Thyroid gland (tissue), 4 donors: ENCODE results near the gene C11orf91. TPM values are rescaled to one million over a fixed set of nuclear protein-coding genes. Genes with fewer than 3 reads are reported as not detected.

ENCODE experiments used
- DNase-seq, 2 donors: peaks; one replicate each; pipeline ENCODE4 v3.0.0-alpha.2; 2019
- H3K27ac ChIP-seq, 3 donors: fragments of 200-600 bp; sonication (generic); 1 replicate in 2 of 3; 2 replicates in 1 of 3; pipeline ENCODE4 v1.5.1; 2016 to 2019; ENCODE audit warnings: mild to moderate bottlenecking in 1 of 3, moderate library complexity in 1 of 3
- H3K27me3 ChIP-seq: fragments of 200-600 bp; sonication (generic); one replicate; pipeline ENCODE4 v1.5.1; 2019
- H3K36me3 ChIP-seq, 2 donors: fragments of 200-600 bp; sonication (generic); one replicate each; pipeline ENCODE4 v1.5.1; 2016 to 2019
- H3K4me1 ChIP-seq, 2 donors: fragments of 200-600 bp; sonication (generic); one replicate each; pipeline ENCODE4 v1.5.1; 2017 to 2019
- H3K4me3 ChIP-seq, 3 donors: fragments of 200-600 bp; sonication (generic); replicated peaks in 1 of 3; 1 replicate in 2 of 3; 2 replicates in 1 of 3; pipeline ENCODE4 v1.5.1; 2016; ENCODE audit warnings: mild to moderate bottlenecking in 1 of 3
- H3K9me3 ChIP-seq: fragments of 200-600 bp; sonication (generic); one replicate; pipeline ENCODE4 v1.5.1; 2017
- POLR2A ChIP-seq, 2 donors: fragments of 450-650 bp; IDR thresholded peaks; one replicate each; pipeline ENCODE4 v1.6.1; 2017; ENCODE audit warnings: antibody characterized with exemption in 2 of 2, mild to moderate bottlenecking in 2 of 2, moderate library complexity in 1 of 2
- WGBS, 2 donors: methylation state at CpG; one replicate each; pipeline ENCODE4 v1.1.5; 2017; 5-methylcytosine and 5-hydroxymethylcytosine counted together
- intact Hi-C: fragments of 100-400 bp; cut with DNase I; formaldehyde crosslinking; loops from one replicate; pipeline ENCODE4 v1.15.1; 2023
- total RNA-seq, 4 donors: library from RNA; depleted of rRNA; stranded (reverse); fragments of >200 nt; gene quantifications; one replicate each; pipeline ENCODE4 v1.2.3, GENCODE V29; 2016
- TF ChIP-seq, protein P1 (sequence below), 6 experiments: fragments of 200-600 bp in 3 of 6; fragments of 450-650 bp in 3 of 6; sonication (generic) in 3 of 6; IDR thresholded peaks; one replicate each; pipeline ENCODE4 v1.5.1; 2016 to 2019; ENCODE audit warnings: antibody characterized with exemption in 6 of 6, mild to moderate bottlenecking in 2 of 6, inconsistent platforms in 1 of 6, moderate library complexity in 1 of 6

Gene C11orf91
- total RNA-seq, 4 donors from 2014 or later, result not detected

DNA sequence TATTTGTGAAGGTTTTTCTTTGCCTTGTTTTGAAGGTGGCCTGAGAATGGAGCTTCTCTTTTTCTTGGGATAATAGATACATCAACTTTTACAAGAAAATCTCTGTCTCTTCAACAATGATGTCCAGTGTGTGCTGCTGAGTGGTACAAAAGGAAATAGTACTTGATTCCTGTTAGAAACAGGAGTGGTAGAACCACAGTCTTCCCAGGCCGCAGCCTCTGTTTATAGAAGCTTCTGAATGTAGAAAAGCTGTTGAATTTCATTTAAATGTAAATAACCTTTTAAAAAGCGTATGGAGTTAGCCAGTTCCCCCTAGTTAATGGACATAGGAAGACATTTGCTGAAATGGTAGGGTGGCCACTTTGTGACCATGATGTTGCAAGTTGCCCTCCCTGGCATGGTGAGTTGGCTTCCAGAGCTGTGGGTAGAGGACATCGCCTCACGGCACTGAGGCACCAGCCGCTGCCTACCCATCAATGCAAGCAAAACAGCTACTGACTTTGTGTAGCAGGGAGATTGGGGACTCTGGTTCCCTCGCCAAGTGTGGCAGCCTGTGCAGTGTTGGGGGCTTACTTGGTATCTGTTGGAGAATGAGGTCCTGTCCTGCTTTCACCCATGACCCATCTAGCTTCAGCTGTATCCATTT lies 31.6 kb downstream of the C11orf91 start:
- intact Hi-C loops, result no loop called here
- TF ChIP-seq, protein P1, sequence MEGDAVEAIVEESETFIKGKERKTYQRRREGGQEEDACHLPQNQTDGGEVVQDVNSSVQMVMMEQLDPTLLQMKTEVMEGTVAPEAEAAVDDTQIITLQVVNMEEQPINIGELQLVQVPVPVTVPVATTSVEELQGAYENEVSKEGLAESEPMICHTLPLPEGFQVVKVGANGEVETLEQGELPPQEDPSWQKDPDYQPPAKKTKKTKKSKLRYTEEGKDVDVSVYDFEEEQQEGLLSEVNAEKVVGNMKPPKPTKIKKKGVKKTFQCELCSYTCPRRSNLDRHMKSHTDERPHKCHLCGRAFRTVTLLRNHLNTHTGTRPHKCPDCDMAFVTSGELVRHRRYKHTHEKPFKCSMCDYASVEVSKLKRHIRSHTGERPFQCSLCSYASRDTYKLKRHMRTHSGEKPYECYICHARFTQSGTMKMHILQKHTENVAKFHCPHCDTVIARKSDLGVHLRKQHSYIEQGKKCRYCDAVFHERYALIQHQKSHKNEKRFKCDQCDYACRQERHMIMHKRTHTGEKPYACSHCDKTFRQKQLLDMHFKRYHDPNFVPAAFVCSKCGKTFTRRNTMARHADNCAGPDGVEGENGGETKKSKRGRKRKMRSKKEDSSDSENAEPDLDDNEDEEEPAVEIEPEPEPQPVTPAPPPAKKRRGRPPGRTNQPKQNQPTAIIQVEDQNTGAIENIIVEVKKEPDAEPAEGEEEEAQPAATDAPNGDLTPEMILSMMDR (IDR thresholded peaks at IDR 0.05), result no peak
- no peak for TF ChIP-seq POLR2A (IDR thresholded peaks at IDR 0.05)
- no peaks in the 10 kb centered on the region for H3K36me3 ChIP-seq
- H3K4me3 ChIP-seq, result no peak overlapping the region
- WGBS, 2 donors, result 96 to 97% methylated on average over 4 to 6 of the region's 6 CpGs
- H3K4me1 ChIP-seq, result peaks cover 0 to 5% of the 10 kb centered on the region in 2 donors
- no peak overlapping the region for H3K27ac ChIP-seq
- H3K27me3 ChIP-seq, result no peaks in the 10 kb centered on the region
- no peaks in the 10 kb centered on the region for H3K9me3 ChIP-seq
- DNase-seq, result no peak

DNA sequence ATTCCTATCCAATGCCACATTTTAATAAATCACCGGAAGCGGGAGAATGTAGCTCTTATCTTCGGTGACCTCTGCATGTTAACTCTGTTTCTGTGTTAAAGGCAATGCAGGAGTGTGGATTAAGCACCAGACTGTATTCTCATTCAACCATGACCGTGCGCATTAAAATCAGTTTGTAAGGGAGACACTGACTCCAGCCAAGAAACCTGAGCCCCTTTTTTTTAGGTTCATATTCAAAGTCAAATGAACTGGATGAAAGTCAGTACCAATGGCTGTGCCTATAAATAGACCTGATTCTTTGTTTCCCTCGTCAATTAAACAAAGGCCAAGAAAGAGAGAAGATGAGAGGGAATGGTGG lies 32.2 kb downstream of the C11orf91 start:
- intact Hi-C loops, result no loop called here
- Histone ChIP-seq H3K27me3 (no peaks in the 10 kb centered on the region), H3K9me3 (no peaks in the 10 kb centered on the region), H3K36me3 (no peaks in the 10 kb centered on the region), H3K4me1 (peaks cover 0 to 5% of the 10 kb centered on the region in 2 donors), H3K27ac (no peak overlapping the region), H3K4me3 (no peak overlapping the region)
- WGBS, 2 donors, result 72 to 82% methylated on average over 6 of the region's 6 CpGs
- TF ChIP-seq, protein P1 (IDR thresholded peaks at IDR 0.05), result no peak
- TF ChIP-seq POLR2A (IDR thresholded peaks at IDR 0.05), result no peak
- no peak for DNase-seq

DNA sequence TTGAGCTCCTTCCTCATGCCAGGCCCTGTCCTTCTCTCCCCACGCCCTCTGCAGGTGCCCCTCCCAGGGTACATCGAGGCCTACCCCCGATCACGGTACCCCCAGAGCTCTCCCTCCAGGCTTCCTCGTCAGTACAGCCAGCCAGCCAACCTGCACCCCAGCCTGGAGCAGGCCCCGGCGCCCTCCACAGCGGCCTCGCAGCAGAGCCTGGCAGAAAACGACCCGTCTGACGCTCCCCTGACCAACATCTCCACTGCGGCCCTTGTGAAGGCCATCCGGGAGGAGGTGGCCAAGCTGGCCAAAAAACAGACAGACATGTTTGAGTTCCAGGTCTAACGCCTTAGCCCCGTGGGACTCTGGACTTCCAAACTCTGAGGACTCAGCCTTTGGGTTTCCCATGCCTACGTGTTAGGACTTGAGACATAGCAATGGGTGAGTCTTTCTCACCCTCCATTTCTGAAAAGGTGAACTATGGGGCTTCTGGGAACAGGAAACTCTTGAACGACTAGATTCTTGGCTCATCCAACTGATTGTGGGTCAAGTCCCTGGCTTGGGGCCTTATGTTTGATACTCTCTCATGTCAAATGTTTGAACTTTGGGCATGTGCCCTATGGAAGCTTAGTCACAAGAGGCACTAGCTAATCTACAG lies 32.7 kb downstream of the C11orf91 start:
- TF ChIP-seq, protein P1 (IDR thresholded peaks at IDR 0.05), result no peak
- no peak for TF ChIP-seq POLR2A (IDR thresholded peaks at IDR 0.05)
- H3K27me3 ChIP-seq, result no peaks in the 10 kb centered on the region
- no peaks in the 10 kb centered on the region for H3K9me3 ChIP-seq
- H3K27ac ChIP-seq, result no peak overlapping the region
- 91 to 94% methylated on average over 17 to 18 of the region's 18 CpGs for WGBS, 2 donors
- peaks cover 0 to 5% of the 10 kb centered on the region in 2 donors for H3K4me1 ChIP-seq
- no peak for DNase-seq
- H3K36me3 ChIP-seq, result no peaks in the 10 kb centered on the region
- no peak overlapping the region for H3K4me3 ChIP-seq
- intact Hi-C loops, result no loop called here

DNA sequence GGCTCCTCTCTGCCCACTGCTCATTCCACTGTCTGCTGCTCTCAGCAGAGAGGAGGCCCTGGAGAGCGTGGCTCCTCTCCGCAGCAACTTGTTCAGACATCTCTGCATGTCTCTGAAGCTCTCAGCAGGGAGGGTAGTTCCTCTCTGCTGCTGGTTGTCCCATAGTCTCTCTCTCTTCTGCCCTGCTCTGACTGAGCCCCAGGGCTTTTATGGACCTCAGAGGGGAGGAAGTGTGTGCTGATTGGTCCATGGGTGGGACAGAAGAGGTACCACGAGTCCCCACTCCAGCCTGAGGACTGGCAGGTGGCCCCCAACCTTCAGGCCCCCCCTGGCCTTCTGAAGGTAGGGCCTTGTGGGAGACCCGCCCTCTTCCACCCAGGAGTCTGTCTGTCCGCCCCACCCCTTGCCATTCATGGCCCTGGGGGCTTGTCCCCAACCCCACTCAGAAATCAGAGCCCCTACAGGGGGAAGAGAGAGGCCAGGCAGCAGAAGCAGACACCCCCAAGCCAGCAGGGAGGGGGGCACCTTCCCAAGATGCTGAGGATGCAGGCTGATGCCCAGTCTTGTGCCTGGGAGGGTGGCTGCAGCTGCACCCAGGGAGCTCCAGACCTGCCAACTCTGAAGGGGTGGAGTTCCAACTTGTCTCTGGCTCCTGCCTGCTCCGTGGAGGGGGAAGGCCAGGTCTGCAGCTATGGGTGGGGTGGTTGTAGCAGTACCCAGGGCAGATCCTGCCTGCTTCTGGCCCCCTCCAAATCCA lies 35.1 kb downstream of the C11orf91 start:
- H3K4me3 ChIP-seq, result no peak overlapping the region
- DNase-seq, result no peak
- 83 to 95% methylated on average over 3 to 4 of the region's 6 CpGs for WGBS, 2 donors
- peaks cover 3 to 22% of the 10 kb centered on the region in 2 donors for H3K4me1 ChIP-seq
- no peak overlapping the region for H3K27ac ChIP-seq
- no peaks in the 10 kb centered on the region for H3K9me3 ChIP-seq
- H3K27me3 ChIP-seq, result no peaks in the 10 kb centered on the region
- TF ChIP-seq, protein P1 (IDR thresholded peaks at IDR 0.05), result no peak
- TF ChIP-seq POLR2A (IDR thresholded peaks at IDR 0.05), result no peak
- intact Hi-C loops, result no loop called here
- no peaks in the 10 kb centered on the region for H3K36me3 ChIP-seq

DNA sequence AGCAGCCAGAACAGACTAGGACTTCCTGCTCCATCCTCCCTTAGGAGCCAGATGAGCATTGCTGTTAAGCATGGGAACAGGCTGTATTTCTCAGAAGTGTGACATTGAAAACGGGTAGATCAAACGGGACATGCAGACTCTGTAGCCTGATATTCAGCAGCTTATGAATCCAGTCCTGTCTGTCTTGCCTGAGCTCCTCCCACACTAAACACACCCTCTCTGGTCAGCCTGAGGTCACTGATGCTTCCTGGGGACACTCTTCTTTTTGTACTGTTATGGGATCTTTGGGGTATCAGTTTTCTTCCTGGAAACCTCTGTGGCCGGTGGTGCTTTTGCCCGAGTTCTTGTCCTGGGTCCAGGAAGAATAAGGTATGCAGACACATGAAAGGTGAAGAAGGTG lies 35.8 kb downstream of the C11orf91 start:
- no peaks in the 10 kb centered on the region for H3K9me3 ChIP-seq
- H3K4me3 ChIP-seq, result no peak overlapping the region

More for the DNA sequence above, 35.8 kb downstream of the C11orf91 start:
- WGBS, 2 donors, result 92 to 96% methylated on average over 4 of the region's 4 CpGs
- Histone ChIP-seq H3K4me1 (peaks cover 3 to 22% of the 10 kb centered on the region in 2 donors), H3K27me3 (no peaks in the 10 kb centered on the region), H3K27ac (no peak overlapping the region), H3K36me3 (no peaks in the 10 kb centered on the region)
- TF ChIP-seq POLR2A (IDR thresholded peaks at IDR 0.05), result no peak
- TF ChIP-seq, protein P1 (IDR thresholded peaks at IDR 0.05), result no peak
- DNase-seq, result no peak
- intact Hi-C loops, result no loop called here
